Neutrophil (primary cell): Measurements from ENCODE around the gene ATP9A.
"Not testable (repeated sequence)": the region's sequence is repeated elsewhere in the genome, so short reads cannot be mapped to it uniquely, and the experiment has no call there.

ENCODE experiments used
- H3K27ac ChIP-seq: fragments of 200-600 bp; sonication (generic); 2 replicates; pipeline ENCODE4 v1.5.1; 2016; ENCODE audit warnings: mild to moderate bottlenecking, moderate library complexity
- H3K27me3 ChIP-seq: fragments of 200-600 bp; sonication (generic); 2 replicates; pipeline ENCODE4 v1.6.0; 2016; ENCODE audit warnings: mild to moderate bottlenecking
- H3K36me3 ChIP-seq: fragments of 200-600 bp; sonication (generic); 2 replicates; pipeline ENCODE4 v1.5.1; 2017
- H3K4me1 ChIP-seq, 2 experiments: fragments of 200-600 bp in 1 of 2; sonication (generic) in 1 of 2; 1 replicate in 1 of 2; 2 replicates in 1 of 2; pipeline versions ENCODE4 v1.5.1 to v1.6.1; 2013 to 2016; ENCODE audit warnings: low read depth in 1 of 2, low read length in 1 of 2, mild to moderate bottlenecking in 1 of 2, moderate library complexity in 1 of 2; ENCODE audit not compliant: control insufficient read depth in 1 of 2, insufficient read depth in 1 of 2
- H3K4me3 ChIP-seq, 2 experiments: fragments of 200-600 bp in 1 of 2; sonication (generic) in 1 of 2; 1 replicate in 1 of 2; 2 replicates in 1 of 2; pipeline ENCODE4 v1.5.1; 2013 to 2016; ENCODE audit warnings: low read depth in 1 of 2, low read length in 1 of 2, mild to moderate bottlenecking in 1 of 2, moderate library complexity in 1 of 2
- H3K9me3 ChIP-seq: fragments of 200-600 bp; sonication (generic); 2 replicates; pipeline ENCODE4 v1.5.1; 2016
- TF ChIP-seq, protein P1 (sequence below): fragments of 200-600 bp; sonication (generic); IDR thresholded peaks from 2 replicates; pipeline ENCODE4 v1.5.1; 2016; ENCODE audit warnings: antibody characterized with exemption

Gene ATP9A

DNA sequence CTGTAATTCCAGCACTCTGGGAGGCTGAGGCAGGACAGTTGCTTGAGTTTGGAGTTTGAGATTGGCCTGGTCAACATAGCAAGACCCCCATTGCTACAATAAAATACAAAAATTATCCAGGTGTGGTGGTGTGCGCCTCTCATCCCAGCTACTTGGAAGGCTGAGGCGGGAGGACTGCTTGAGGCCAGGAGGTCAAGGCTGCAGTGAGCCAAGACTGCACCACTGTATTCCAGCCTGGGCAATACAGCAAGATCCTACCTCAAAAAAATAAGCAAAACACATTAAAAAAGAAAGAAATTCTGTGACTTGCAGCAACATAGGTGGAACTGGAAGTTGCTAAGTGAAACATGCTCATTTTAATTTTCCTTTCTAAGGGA lies 119.6 kb downstream of the ATP9A start:
- no peaks in the 10 kb centered on the region for H3K9me3 ChIP-seq
- H3K36me3 ChIP-seq, result no peaks in the 10 kb centered on the region
- peaks cover 31% of the 10 kb centered on the region in 2 experiments for H3K4me1 ChIP-seq
- no peak overlapping the region for H3K4me3 ChIP-seq
- H3K27ac ChIP-seq, result no peak overlapping the region
- TF ChIP-seq, protein P1, sequence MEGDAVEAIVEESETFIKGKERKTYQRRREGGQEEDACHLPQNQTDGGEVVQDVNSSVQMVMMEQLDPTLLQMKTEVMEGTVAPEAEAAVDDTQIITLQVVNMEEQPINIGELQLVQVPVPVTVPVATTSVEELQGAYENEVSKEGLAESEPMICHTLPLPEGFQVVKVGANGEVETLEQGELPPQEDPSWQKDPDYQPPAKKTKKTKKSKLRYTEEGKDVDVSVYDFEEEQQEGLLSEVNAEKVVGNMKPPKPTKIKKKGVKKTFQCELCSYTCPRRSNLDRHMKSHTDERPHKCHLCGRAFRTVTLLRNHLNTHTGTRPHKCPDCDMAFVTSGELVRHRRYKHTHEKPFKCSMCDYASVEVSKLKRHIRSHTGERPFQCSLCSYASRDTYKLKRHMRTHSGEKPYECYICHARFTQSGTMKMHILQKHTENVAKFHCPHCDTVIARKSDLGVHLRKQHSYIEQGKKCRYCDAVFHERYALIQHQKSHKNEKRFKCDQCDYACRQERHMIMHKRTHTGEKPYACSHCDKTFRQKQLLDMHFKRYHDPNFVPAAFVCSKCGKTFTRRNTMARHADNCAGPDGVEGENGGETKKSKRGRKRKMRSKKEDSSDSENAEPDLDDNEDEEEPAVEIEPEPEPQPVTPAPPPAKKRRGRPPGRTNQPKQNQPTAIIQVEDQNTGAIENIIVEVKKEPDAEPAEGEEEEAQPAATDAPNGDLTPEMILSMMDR, result no peak
- H3K27me3 ChIP-seq, result no peaks in the 10 kb centered on the region

DNA sequence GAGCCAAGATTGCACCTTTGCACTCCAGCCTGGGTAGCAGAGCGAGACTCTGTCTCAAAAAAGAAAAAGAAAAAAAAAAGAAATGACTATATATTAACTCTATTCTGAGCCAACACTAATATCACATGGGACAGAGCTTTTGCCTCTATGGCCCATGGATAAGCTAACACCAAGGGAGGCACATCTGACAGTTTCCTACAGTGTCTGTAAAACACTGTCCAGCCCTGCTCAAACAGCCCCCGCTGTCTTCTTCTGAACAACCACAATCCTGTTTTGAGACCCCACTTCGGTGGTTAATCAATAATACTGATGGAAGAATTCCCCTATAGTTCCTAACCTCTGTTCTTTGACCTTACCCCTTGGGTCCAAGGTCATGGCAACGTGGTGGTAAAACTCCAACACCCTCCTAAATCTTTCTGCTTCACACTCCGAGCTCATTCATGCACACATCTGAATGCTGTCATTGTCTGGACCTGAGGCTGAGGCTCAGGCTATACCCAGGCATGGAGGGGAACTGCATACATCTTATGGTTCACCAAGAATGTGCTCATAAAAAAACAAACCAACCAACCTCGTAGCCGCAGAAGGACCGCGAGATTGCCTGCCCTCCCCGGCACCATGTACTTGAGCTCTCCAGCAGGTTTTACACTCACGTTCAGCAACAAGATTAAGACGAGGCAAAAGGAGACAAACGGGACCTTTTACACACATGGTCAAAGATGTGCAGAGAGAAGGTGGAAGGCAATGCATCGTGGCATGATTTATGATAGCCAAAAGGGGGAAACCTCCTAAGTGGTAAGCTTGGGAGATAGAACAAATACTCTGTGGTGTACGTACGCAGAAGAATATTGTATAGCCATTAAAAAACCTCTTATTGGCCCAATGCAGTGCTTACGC lies 120.3 kb downstream of the ATP9A start:
- Histone ChIP-seq H3K4me1 (peaks cover 31% of the 10 kb centered on the region in 2 experiments), H3K36me3 (no peaks in the 10 kb centered on the region), H3K4me3 (no peak overlapping the region), H3K9me3 (no peaks in the 10 kb centered on the region), H3K27me3 (no peaks in the 10 kb centered on the region), H3K27ac (no peak overlapping the region)
- TF ChIP-seq, protein P1, result no peak

DNA sequence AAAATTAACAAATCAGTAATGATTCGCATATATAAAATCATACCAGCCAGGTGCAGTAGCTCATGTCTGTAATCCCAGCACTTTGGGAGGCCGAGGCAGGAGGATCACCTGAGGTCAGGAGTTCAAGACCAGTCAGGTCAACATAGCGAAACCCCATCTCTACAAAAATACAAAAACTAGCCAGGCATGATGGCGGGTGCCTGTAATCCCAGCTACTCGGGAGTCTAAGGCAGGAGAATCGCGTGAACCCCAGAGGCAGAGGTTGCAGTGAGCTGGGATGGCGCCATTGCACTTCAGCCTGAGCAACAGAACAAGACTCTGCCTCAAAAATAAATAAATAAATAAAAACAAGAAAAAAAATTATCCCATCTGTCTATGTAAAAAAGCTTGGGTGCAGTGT lies 124.4 kb downstream of the ATP9A start:
- H3K27ac ChIP-seq, H3K27me3 ChIP-seq, H3K4me3 ChIP-seq, H3K4me1 ChIP-seq, H3K36me3 ChIP-seq, H3K9me3 ChIP-seq: not testable (repeated sequence)

DNA sequence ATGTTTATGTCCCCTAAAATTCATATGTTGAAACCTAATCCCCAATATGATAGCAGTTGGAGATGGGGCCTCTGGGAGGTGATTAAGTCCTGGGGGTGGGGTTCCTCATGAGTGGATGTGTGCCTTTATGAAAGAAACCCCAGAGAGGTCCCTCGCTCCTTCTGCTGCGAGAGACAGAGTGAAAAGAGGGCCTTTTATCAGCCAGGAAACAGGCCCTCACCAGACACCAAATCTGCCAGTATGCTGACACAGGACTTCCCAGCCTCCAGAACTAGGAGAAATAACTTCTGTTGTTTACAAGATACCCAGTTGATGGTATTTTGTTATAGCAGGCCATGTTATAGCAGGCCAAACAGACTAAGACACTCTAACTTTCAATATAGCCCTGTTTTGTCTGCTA lies 124.8 kb downstream of the ATP9A start:
- no peak overlapping the region for H3K27ac ChIP-seq
- TF ChIP-seq, protein P1, result no peak
- no peak overlapping the region for H3K4me3 ChIP-seq
- no peaks in the 10 kb centered on the region for H3K9me3 ChIP-seq
- H3K36me3 ChIP-seq, result no peaks in the 10 kb centered on the region
- no peaks in the 10 kb centered on the region for H3K27me3 ChIP-seq
- H3K4me1 ChIP-seq, result no peaks in the 10 kb centered on the region

DNA sequence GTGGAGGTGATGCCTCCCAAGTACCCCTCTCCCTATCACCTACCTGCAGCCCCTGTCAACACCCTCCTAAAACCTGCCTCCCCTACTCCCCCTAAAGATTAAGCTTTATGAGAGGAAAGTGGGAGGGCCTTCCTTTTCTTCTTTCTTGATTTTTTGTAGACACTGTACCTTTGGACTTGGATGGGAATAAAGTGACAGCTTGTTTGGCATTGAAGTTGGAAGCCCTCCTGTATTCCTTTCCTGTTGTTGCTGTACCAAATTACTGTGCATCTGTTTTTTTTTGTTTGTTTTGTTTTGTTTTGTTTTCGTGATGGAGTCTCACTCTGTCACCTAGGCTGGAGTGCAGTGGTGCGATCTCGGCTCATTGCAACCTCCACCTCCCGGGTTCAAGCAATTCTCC lies 126.3 kb downstream of the ATP9A start:
- Histone ChIP-seq H3K9me3 (no peaks in the 10 kb centered on the region), H3K27ac (no peak overlapping the region), H3K4me1 (no peaks in the 10 kb centered on the region), H3K27me3 (no peaks in the 10 kb centered on the region), H3K36me3 (no peaks in the 10 kb centered on the region), H3K4me3 (no peak overlapping the region)
- TF ChIP-seq, protein P1, result no peak

DNA sequence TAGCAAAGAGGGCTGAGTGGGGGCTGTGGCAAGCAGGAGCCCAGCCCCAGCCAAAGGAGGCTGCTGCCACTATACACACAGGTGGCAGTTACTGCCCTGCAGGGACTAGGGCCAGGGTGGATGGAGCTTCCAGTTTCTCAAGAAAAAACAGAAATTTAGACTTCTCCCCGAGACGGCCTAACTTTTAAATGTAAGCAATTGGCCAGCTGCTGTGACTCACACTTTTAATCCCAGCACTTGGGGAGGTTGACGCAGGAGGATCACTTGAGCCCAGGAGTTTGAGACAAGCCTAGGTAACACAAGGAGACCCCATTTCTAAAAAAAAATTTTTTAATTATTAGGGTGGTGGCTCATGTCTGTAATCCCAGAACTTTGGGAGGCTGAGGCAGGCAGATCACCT lies 127.4 kb downstream of the ATP9A start:
- Histone ChIP-seq H3K9me3 (no peaks in the 10 kb centered on the region), H3K27me3 (no peaks in the 10 kb centered on the region), H3K4me1 (no peaks in the 10 kb centered on the region), H3K36me3 (no peaks in the 10 kb centered on the region), H3K27ac (no peak overlapping the region), H3K4me3 (no peak overlapping the region)
- TF ChIP-seq, protein P1, result no peak
